Gastroesophageal sphincter (tissue), 4 donors: ENCODE results near the gene MAPK1. TPM values are rescaled to one million over a fixed set of nuclear protein-coding genes. Genes with fewer than 3 reads are reported as not detected.
"Not testable (repeated sequence)": the region's sequence is repeated elsewhere in the genome, so short reads cannot be mapped to it uniquely, and the experiment has no call there.

Experiments used
- ATAC-seq: fragments of 150-250 bp; one replicate; pipeline ENCODE4 v1.9.1; 2016; ENCODE audit warnings: mild to moderate bottlenecking, moderate library complexity
- H3K27ac ChIP-seq, 4 donors: fragments of 200-600 bp; sonication (generic) in 3 of 4; 1 replicate in 3 of 4; 2 replicates in 1 of 4; pipeline ENCODE4 v1.5.1; 2016 to 2019
- H3K27me3 ChIP-seq: fragments of 200-600 bp; sonication (generic); one replicate; pipeline ENCODE4 v1.5.1; 2019
- H3K36me3 ChIP-seq, 2 donors: fragments of 200-600 bp; sonication (generic); one replicate each; pipeline ENCODE4 v1.5.1; 2019; ENCODE audit warnings: control low read depth in 1 of 2
- H3K4me1 ChIP-seq, 3 donors: fragments of 200-600 bp; sonication (generic); 1 replicate in 2 of 3; 2 replicates in 1 of 3; pipeline ENCODE4 v1.5.1; 2016 to 2019; ENCODE audit warnings: control low read depth in 2 of 3
- H3K4me3 ChIP-seq, 2 donors: fragments of 200-600 bp; sonication (generic); one replicate each; pipeline ENCODE4 v1.5.1; 2019; ENCODE audit warnings: mild to moderate bottlenecking in 1 of 2, moderate library complexity in 1 of 2
- H3K9me3 ChIP-seq, 3 donors: fragments of 200-600 bp; sonication (generic); one replicate each; pipeline ENCODE4 v1.5.1; 2017 to 2019; ENCODE audit warnings: control low read depth in 2 of 3
- CTCF ChIP-seq, 4 experiments: fragments of 200-600 bp in 2 of 4; fragments of 450-650 bp in 2 of 4; sonication (generic) in 1 of 4; IDR thresholded peaks; one replicate each; pipeline ENCODE4 v1.5.1; 2017 to 2019; ENCODE audit warnings: antibody characterized with exemption in 4 of 4, mild to moderate bottlenecking in 2 of 4, moderate library complexity in 2 of 4
- EP300 ChIP-seq: sonication (generic); formaldehyde crosslinking; IDR thresholded peaks from one replicate; pipeline ENCODE4 v1.6.1; 2017; ENCODE audit warnings: antibody characterized with exemption, mild to moderate bottlenecking
- POLR2A ChIP-seq, 2 donors: fragments of 450-650 bp; IDR thresholded peaks; one replicate each; pipeline ENCODE4 v1.6.1; 2017; ENCODE audit warnings: antibody characterized with exemption in 2 of 2, mild to moderate bottlenecking in 2 of 2, moderate library complexity in 1 of 2
- POLR2AphosphoS5 ChIP-seq: sonication (generic); formaldehyde crosslinking; IDR thresholded peaks from one replicate; pipeline ENCODE4 v1.6.1; 2017; ENCODE audit warnings: antibody characterized with exemption
- WGBS, 2 donors: methylation state at CpG; one replicate each; pipeline ENCODE4 v1.1.5; 2018; ENCODE audit warnings: low coverage in 1 of 2; 5-methylcytosine and 5-hydroxymethylcytosine counted together
- total RNA-seq, 4 donors: library from RNA; depleted of rRNA; stranded (reverse); fragments of >200 nt; gene quantifications; one replicate each; pipeline ENCODE4 v1.1.0, GENCODE V29; 2016

MAPK1 gene
- total RNA-seq, 4 donors from 2014 or later = 40.3 to 70.8 (median 57.4) TPM

GRCh38 chr22:21720191-21720859, 147.1 kb downstream of the MAPK1 start:
- H3K36me3 ChIP-seq, H3K4me3 ChIP-seq, ATAC-seq, H3K4me1 ChIP-seq, H3K27ac ChIP-seq, H3K9me3 ChIP-seq, H3K27me3 ChIP-seq: not testable (repeated sequence)
- whole genome bisulfite sequencing, 2 donors = 96 to 97% methylated on average over 4 to 7 of the region's 10 CpGs

- Histone ChIP-seq H3K9me3 (no peaks in the 10 kb centered on the region), H3K27ac (no peak overlapping the region), H3K4me3 (no peak overlapping the region), H3K4me1 (peaks cover 0 to under 1% (median 0%) of the 10 kb centered on the region in 3 donors), H3K27me3 (no peaks in the 10 kb centered on the region), H3K36me3 (peaks cover 0 to 8% of the 10 kb centered on the region in 2 donors)
- ATAC-seq = no peak
- 65 to 75% methylated on average over 3 to 4 of the region's 4 CpGs for WGBS, 2 donors
- TF ChIP-seq CTCF (IDR thresholded peaks at IDR 0.05) (no peak), POLR2AphosphoS5 (no peak), EP300 (no peak), POLR2A (IDR thresholded peaks at IDR 0.05) (no peak)
Observed at GRCh38 chr22:21719024-21719423, 148.4 kb downstream of the MAPK1 start.

- Histone ChIP-seq H3K27ac (no peak overlapping the region), H3K36me3 (peaks cover 0 to 3% of the 10 kb centered on the region in 2 donors), H3K9me3 (no peaks in the 10 kb centered on the region), H3K27me3 (no peaks in the 10 kb centered on the region), H3K4me3 (no peak overlapping the region), H3K4me1 (peaks cover 0 to 6% (median 0%) of the 10 kb centered on the region in 3 donors)
- no peak for ATAC-seq
- WGBS, 2 donors = 73 to 75% methylated on average over 4 of the region's 4 CpGs
- TF ChIP-seq EP300 = no peak
- no peak for TF ChIP-seq POLR2AphosphoS5
- no peak for TF ChIP-seq CTCF (IDR thresholded peaks at IDR 0.05)
- TF ChIP-seq POLR2A (IDR thresholded peaks at IDR 0.05) = no peak
Observed at GRCh38 chr22:21718499-21718898, 148.9 kb downstream of the MAPK1 start.

GRCh38 chr22:21716395-21717122, 150.9 kb downstream of the MAPK1 start:
- not testable (repeated sequence) for H3K27me3 ChIP-seq, H3K27ac ChIP-seq, H3K4me3 ChIP-seq, H3K36me3 ChIP-seq, H3K9me3 ChIP-seq, ATAC-seq
- peaks cover 0 to 17% (median 7%) of the 10 kb centered on the region in 3 donors for H3K4me1 ChIP-seq
- WGBS, 2 donors = 80 to 83% methylated on average over 1 to 3 of the region's 15 CpGs

GRCh38 chr22:21714786-21715185, 152.7 kb downstream of the MAPK1 start:
- Histone ChIP-seq H3K27ac (no peak overlapping the region), H3K27me3 (no peaks in the 10 kb centered on the region), H3K36me3 (peaks cover 0 to 8% of the 10 kb centered on the region in 2 donors), H3K4me1 (peaks cover 0 to 17% (median 7%) of the 10 kb centered on the region in 3 donors), H3K4me3 (no peak overlapping the region), H3K9me3 (no peaks in the 10 kb centered on the region)
- TF ChIP-seq EP300 = no peak
- TF ChIP-seq POLR2A (IDR thresholded peaks at IDR 0.05) = no peak
- no peak for TF ChIP-seq POLR2AphosphoS5
- 74% methylated on average over 3 of the region's 3 CpGs; no CpG with 5 or more reads in 1 of the 2 donors for WGBS, 2 donors
- ATAC-seq = no peak

- Histone ChIP-seq H3K4me3 (no peak overlapping the region), H3K9me3 (no peaks in the 10 kb centered on the region), H3K27ac (no peak overlapping the region), H3K4me1 (peaks cover 0 to 17% (median 7%) of the 10 kb centered on the region in 3 donors), H3K36me3 (peaks cover 0 to 14% of the 10 kb centered on the region in 2 donors), H3K27me3 (no peaks in the 10 kb centered on the region)
- no peak for ATAC-seq
- WGBS, 2 donors = 62 to 81% methylated on average over 4 to 6 of the region's 32 CpGs
- TF ChIP-seq EP300 (no peak), CTCF (IDR thresholded peaks at IDR 0.05) (no peak), POLR2A (IDR thresholded peaks at IDR 0.05) (no peak), POLR2AphosphoS5 (no peak)
Observed at GRCh38 chr22:21714059-21714770, 153.2 kb downstream of the MAPK1 start.
